Measurements from ENCODE around the gene PSMB3.
A peak's percentile ranks its signal among the peaks of the same experiment; 100 is the strongest.

- TF ChIP-seq POLR2A (IDR thresholded peaks at IDR 0.05): no peak
- TF ChIP-seq, protein P1, sequence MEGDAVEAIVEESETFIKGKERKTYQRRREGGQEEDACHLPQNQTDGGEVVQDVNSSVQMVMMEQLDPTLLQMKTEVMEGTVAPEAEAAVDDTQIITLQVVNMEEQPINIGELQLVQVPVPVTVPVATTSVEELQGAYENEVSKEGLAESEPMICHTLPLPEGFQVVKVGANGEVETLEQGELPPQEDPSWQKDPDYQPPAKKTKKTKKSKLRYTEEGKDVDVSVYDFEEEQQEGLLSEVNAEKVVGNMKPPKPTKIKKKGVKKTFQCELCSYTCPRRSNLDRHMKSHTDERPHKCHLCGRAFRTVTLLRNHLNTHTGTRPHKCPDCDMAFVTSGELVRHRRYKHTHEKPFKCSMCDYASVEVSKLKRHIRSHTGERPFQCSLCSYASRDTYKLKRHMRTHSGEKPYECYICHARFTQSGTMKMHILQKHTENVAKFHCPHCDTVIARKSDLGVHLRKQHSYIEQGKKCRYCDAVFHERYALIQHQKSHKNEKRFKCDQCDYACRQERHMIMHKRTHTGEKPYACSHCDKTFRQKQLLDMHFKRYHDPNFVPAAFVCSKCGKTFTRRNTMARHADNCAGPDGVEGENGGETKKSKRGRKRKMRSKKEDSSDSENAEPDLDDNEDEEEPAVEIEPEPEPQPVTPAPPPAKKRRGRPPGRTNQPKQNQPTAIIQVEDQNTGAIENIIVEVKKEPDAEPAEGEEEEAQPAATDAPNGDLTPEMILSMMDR (IDR thresholded peaks at IDR 0.05): no peak
- peak in 2 of 3 donors; percentile 35 to 47 for TF ChIP-seq POLR2AphosphoS5 (IDR thresholded peaks at IDR 0.05)
Measured at GRCh38 chr17:38705803-38706504, 46.6 kb upstream of the PSMB3 start.

All from breast epithelium (tissue), 3 donors.